ENCODE measurements around the gene ALPL. TPM values are rescaled to one million over a fixed set of nuclear protein-coding genes. Genes with fewer than 3 reads are reported as not detected.
"Not testable (repeated sequence)": the region's sequence is repeated elsewhere in the genome, so short reads cannot be mapped to it uniquely, and the experiment has no call there.

Gene ALPL
- total and polyA plus RNA-seq, 2 donors: 0.90 to 3.8 TPM

DNA sequence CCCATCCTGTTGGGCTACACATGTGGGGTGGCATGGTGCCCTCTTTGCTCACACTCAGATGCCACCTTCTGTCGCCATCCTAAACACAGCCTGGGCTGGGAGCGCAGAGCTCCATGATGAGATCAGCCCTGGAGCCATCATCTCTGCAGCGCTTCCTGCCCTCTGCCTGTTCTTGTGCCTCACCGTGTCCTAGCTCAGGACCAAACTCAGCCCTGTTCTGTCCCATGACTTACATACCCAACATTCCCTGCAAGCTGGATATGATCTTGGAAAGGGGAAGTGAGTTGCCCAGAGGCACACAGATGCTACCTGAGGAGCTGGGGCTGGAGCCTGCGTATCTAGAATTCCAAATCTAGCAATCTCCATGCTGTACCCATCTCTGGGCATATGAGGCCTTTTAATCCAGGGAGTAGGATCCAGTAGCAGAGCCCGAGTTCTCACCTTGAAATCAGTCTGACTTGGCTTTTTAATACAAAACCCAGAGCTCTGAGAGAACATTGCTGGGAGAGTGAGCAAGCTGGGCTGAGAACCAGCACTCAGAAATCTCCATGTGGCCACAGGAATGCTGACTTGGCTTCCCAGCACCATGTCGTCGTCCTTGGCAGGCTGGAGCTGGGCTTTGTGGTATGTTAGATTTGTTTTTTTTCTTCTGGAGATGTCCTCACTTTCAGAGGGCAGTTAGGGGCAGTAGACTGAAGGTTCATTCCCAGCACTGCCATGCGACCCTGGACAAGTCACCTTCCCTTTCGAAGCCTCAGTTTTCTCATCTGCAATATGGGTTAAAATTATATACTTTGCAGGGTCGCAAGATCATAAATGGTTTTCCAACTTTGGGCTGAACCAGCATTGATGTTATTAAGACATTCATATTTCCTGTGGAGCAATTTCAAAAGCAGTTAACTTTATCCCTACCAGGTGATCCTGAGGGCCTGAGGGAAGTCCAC is 2.6 kb downstream of the ALPL start:
- no peaks in the 10 kb centered on the region for H3K4me1 ChIP-seq (ENCODE audit: control insufficient read depth in 2 of 2, insufficient read depth in 2 of 2, low read length in 2 of 2)
- no peak overlapping the region for H3K4me3 ChIP-seq (ENCODE audit: low read length in 2 of 2)
- WGBS: 88% methylated on average over 11 of the region's 11 CpGs
- no peak for DNase-seq (ENCODE audit: low read depth in 6 of 9, low spot score in 9 of 9)
- no peaks in the 10 kb centered on the region for H3K36me3 ChIP-seq (ENCODE audit: control insufficient read depth in 2 of 2, insufficient read depth in 2 of 2, low read length in 1 of 2)
- H3K9me3 ChIP-seq (ENCODE audit: control insufficient read depth in 2 of 2, insufficient read depth in 1 of 2, low read length in 1 of 2): no peaks in the 10 kb centered on the region
- H3K27me3 ChIP-seq (ENCODE audit: control insufficient read depth in 2 of 2, insufficient read depth in 1 of 2, low read length in 1 of 2): peaks cover 39 to 54% of the 10 kb centered on the region in 2 donors
- no peak overlapping the region for H3K27ac ChIP-seq (ENCODE audit: low read depth in 1 of 2, low read length in 1 of 2)

- Histone ChIP-seq H3K9me3 (ENCODE audit: control insufficient read depth in 2 of 2, insufficient read depth in 1 of 2, low read length in 1 of 2) (no peaks in the 10 kb centered on the region), H3K4me3 (ENCODE audit: low read length in 2 of 2) (no peak overlapping the region), H3K27me3 (ENCODE audit: control insufficient read depth in 2 of 2, insufficient read depth in 1 of 2, low read length in 1 of 2) (peaks cover 23 to 34% of the 10 kb centered on the region in 2 donors), H3K27ac (ENCODE audit: low read depth in 1 of 2, low read length in 1 of 2) (no peak overlapping the region), H3K4me1 (ENCODE audit: control insufficient read depth in 2 of 2, insufficient read depth in 2 of 2, low read length in 2 of 2) (no peaks in the 10 kb centered on the region), H3K36me3 (ENCODE audit: control insufficient read depth in 2 of 2, insufficient read depth in 2 of 2, low read length in 1 of 2) (no peaks in the 10 kb centered on the region)
- no peak for DNase-seq (ENCODE audit: low read depth in 6 of 9, low spot score in 9 of 9)
- 88% methylated on average over 5 of the region's 5 CpGs for WGBS
Measured at GRCh38 chr1:21514245-21514644, 5.0 kb downstream of the ALPL start.

- Histone ChIP-seq H3K9me3 (ENCODE audit: control insufficient read depth in 2 of 2, insufficient read depth in 1 of 2, low read length in 1 of 2) (no peaks in the 10 kb centered on the region), H3K4me1 (ENCODE audit: control insufficient read depth in 2 of 2, insufficient read depth in 2 of 2, low read length in 2 of 2) (no peaks in the 10 kb centered on the region), H3K27ac (ENCODE audit: low read depth in 1 of 2, low read length in 1 of 2) (no peak overlapping the region), H3K36me3 (ENCODE audit: control insufficient read depth in 2 of 2, insufficient read depth in 2 of 2, low read length in 1 of 2) (no peaks in the 10 kb centered on the region), H3K27me3 (ENCODE audit: control insufficient read depth in 2 of 2, insufficient read depth in 1 of 2, low read length in 1 of 2) (peaks cover 0 to 5% of the 10 kb centered on the region in 2 donors), H3K4me3 (ENCODE audit: low read length in 2 of 2) (no peak overlapping the region)
- no peak for DNase-seq (ENCODE audit: low read depth in 6 of 9, low spot score in 9 of 9)
- WGBS: 93% methylated on average over 3 of the region's 3 CpGs
Measured at GRCh38 chr1:21517161-21517589, 8.0 kb downstream of the ALPL start.

GRCh38 chr1:21517660-21518480 is 8.6 kb downstream of the ALPL start:
- no peak for DNase-seq (ENCODE audit: low read depth in 6 of 9, low spot score in 9 of 9)
- Histone ChIP-seq H3K9me3 (ENCODE audit: control insufficient read depth in 2 of 2, insufficient read depth in 1 of 2, low read length in 1 of 2) (no peaks in the 10 kb centered on the region), H3K36me3 (ENCODE audit: control insufficient read depth in 2 of 2, insufficient read depth in 2 of 2, low read length in 1 of 2) (no peaks in the 10 kb centered on the region), H3K27ac (ENCODE audit: low read depth in 1 of 2, low read length in 1 of 2) (no peak overlapping the region), H3K4me1 (ENCODE audit: control insufficient read depth in 2 of 2, insufficient read depth in 2 of 2, low read length in 2 of 2) (no peaks in the 10 kb centered on the region), H3K27me3 (ENCODE audit: control insufficient read depth in 2 of 2, insufficient read depth in 1 of 2, low read length in 1 of 2) (peaks cover 0 to 2% of the 10 kb centered on the region in 2 donors), H3K4me3 (ENCODE audit: low read length in 2 of 2) (no peak overlapping the region)
- WGBS: 94% methylated on average over 13 of the region's 13 CpGs

GRCh38 chr1:21518774-21519455 is 9.7 kb downstream of the ALPL start:
- Histone ChIP-seq H3K27me3 (ENCODE audit: control insufficient read depth in 2 of 2, insufficient read depth in 1 of 2, low read length in 1 of 2) (peaks cover 0 to 2% of the 10 kb centered on the region in 2 donors), H3K4me3 (ENCODE audit: low read length in 2 of 2) (no peak overlapping the region), H3K4me1 (ENCODE audit: control insufficient read depth in 2 of 2, insufficient read depth in 2 of 2, low read length in 2 of 2) (no peaks in the 10 kb centered on the region), H3K27ac (ENCODE audit: low read depth in 1 of 2, low read length in 1 of 2) (no peak overlapping the region), H3K36me3 (ENCODE audit: control insufficient read depth in 2 of 2, insufficient read depth in 2 of 2, low read length in 1 of 2) (no peaks in the 10 kb centered on the region), H3K9me3 (ENCODE audit: control insufficient read depth in 2 of 2, insufficient read depth in 1 of 2, low read length in 1 of 2) (no peaks in the 10 kb centered on the region)
- no peak for DNase-seq (ENCODE audit: low read depth in 6 of 9, low spot score in 9 of 9)
- 96% methylated on average over 16 of the region's 16 CpGs for WGBS

DNA sequence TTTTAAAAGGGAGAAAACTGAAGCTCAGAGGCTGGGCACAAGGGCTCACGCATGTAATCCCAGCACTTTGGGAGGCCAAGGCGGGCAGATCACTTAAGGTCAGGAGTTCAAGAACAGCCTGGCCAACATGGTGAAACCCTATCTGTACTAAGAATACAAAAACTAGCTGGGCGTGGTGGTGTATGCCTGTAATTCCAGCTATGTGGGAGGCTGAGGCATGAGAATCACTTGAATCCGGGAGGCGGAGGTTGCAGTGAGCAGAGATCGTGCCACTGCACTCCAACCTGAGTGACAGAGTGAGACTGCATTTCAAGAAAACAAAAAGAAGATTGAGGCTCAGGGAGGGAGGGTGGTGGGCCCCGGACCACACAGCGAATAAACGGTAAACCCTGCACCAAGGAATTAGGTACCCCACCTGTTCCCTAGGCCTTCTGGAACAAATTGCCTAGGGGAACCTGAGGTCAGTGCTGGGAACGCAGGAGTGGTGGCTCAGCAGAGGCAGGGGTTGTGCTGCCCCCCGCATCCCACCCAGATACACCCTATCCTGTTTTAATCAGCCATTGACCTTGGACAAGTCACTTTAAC is 10.4 kb downstream of the ALPL start:
- H3K27me3 ChIP-seq (ENCODE audit: control insufficient read depth in 2 of 2, insufficient read depth in 1 of 2, low read length in 1 of 2); H3K36me3 ChIP-seq (ENCODE audit: control insufficient read depth in 2 of 2, insufficient read depth in 2 of 2, low read length in 1 of 2); H3K4me1 ChIP-seq (ENCODE audit: control insufficient read depth in 2 of 2, insufficient read depth in 2 of 2, low read length in 2 of 2); H3K27ac ChIP-seq (ENCODE audit: low read depth in 1 of 2, low read length in 1 of 2); H3K9me3 ChIP-seq (ENCODE audit: control insufficient read depth in 2 of 2, insufficient read depth in 1 of 2, low read length in 1 of 2); H3K4me3 ChIP-seq (ENCODE audit: low read length in 2 of 2); DNase-seq (ENCODE audit: low read depth in 6 of 9, low spot score in 9 of 9): not testable (repeated sequence)
- WGBS: 97% methylated on average over 11 of the region's 11 CpGs

GRCh38 chr1:21520899-21521716 is 11.9 kb downstream of the ALPL start:
- Histone ChIP-seq H3K36me3 (ENCODE audit: control insufficient read depth in 2 of 2, insufficient read depth in 2 of 2, low read length in 1 of 2) (no peaks in the 10 kb centered on the region), H3K27ac (ENCODE audit: low read depth in 1 of 2, low read length in 1 of 2) (no peak overlapping the region), H3K9me3 (ENCODE audit: control insufficient read depth in 2 of 2, insufficient read depth in 1 of 2, low read length in 1 of 2) (no peaks in the 10 kb centered on the region), H3K4me1 (ENCODE audit: control insufficient read depth in 2 of 2, insufficient read depth in 2 of 2, low read length in 2 of 2) (no peaks in the 10 kb centered on the region), H3K4me3 (ENCODE audit: low read length in 2 of 2) (no peak overlapping the region), H3K27me3 (ENCODE audit: control insufficient read depth in 2 of 2, insufficient read depth in 1 of 2, low read length in 1 of 2) (no peaks in the 10 kb centered on the region)
- WGBS: 95% methylated on average over 16 of the region's 16 CpGs
- DNase-seq (ENCODE audit: low read depth in 6 of 9, low spot score in 9 of 9): no peak

DNA sequence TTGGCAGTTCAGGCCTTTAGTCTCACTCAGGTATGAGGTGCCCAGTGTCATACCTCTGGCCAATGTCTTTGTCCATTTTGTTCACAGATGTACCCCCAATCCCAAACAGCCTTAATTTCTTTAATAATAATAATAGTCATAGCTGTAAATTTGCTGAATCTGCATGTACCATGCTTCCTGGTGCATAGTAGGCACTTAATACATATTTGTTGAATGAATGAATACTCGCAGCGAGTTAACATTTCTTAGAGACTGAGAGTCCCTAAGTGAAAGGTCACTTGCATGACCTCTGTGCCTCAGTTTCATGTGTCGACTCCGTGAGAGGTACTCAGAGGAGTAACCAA is 12.5 kb downstream of the ALPL start:
- Histone ChIP-seq H3K4me3 (ENCODE audit: low read length in 2 of 2) (no peak overlapping the region), H3K9me3 (ENCODE audit: control insufficient read depth in 2 of 2, insufficient read depth in 1 of 2, low read length in 1 of 2) (no peaks in the 10 kb centered on the region), H3K27ac (ENCODE audit: low read depth in 1 of 2, low read length in 1 of 2) (no peak overlapping the region), H3K36me3 (ENCODE audit: control insufficient read depth in 2 of 2, insufficient read depth in 2 of 2, low read length in 1 of 2) (no peaks in the 10 kb centered on the region), H3K4me1 (ENCODE audit: control insufficient read depth in 2 of 2, insufficient read depth in 2 of 2, low read length in 2 of 2) (no peaks in the 10 kb centered on the region), H3K27me3 (ENCODE audit: control insufficient read depth in 2 of 2, insufficient read depth in 1 of 2, low read length in 1 of 2) (no peaks in the 10 kb centered on the region)
- DNase-seq (ENCODE audit: low read depth in 6 of 9, low spot score in 9 of 9): no peak
- WGBS: 96% methylated on average over 4 of the region's 4 CpGs
